ENCODE measurements around the gene UBAC2.
"Not testable (repeated sequence)": the region's sequence is repeated elsewhere in the genome, so short reads cannot be mapped to it uniquely, and the experiment has no call there.

Gene UBAC2

GRCh38 chr13:99393791-99394735, 193.4 kb downstream of the UBAC2 start:
- no peak for TF ChIP-seq ZNF274 (IDR thresholded peaks at IDR 0.05; ENCODE audit: low read depth, low read length)
- H3K4me3 ChIP-seq (ENCODE audit: low read length) = no peak overlapping the region

- TF ChIP-seq ZNF274 (IDR thresholded peaks at IDR 0.05; ENCODE audit: low read depth, low read length) = no peak
- no peak overlapping the region for H3K4me3 ChIP-seq (ENCODE audit: low read length)
Measured at GRCh38 chr13:99395436-99395835, 194.8 kb downstream of the UBAC2 start.

DNA sequence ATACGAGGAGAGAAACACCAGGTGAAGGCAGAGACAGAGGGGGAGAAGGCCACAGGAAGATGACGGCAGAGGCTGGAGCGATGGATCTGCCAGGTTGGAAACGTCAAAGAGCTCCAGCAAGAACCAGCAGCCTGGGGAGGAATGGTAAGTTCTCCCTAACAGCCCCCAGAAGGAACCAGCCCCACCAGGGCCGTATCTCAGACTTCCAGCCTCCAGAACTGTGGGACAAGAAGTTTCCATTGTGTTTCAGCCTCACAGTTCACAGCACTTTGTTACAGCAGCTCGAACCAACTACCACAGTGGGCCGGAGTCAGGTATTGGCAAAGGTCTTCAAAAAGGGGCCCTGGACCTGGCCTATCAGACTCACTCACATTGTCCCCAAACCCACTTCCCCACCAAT, 195.8 kb downstream of the UBAC2 start:
- no peak overlapping the region for H3K4me3 ChIP-seq (ENCODE audit: low read length)
- no peak for TF ChIP-seq ZNF274 (IDR thresholded peaks at IDR 0.05; ENCODE audit: low read depth, low read length)

DNA sequence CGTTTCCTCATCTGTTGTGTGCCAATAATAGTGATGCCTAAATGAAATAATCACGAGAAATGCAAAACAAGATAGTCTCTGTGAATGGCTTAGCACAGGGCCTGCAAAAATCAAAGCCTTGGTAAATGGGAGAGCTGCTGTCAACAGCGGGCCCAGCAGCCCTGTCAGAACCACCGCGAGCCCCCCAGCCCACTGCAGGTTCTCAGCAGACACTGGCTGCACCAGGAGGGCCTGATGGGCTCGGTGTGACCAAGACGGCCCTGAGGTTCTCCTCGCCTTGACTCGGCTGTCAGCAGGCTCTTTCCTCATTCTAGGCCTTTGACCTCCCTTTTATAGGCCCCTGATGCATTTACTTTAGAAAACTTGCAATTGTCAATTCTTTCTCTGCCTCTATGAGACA, 197.4 kb downstream of the UBAC2 start:
- TF ChIP-seq ZNF274 (IDR thresholded peaks at IDR 0.05; ENCODE audit: low read depth, low read length) = no peak
- H3K4me3 ChIP-seq (ENCODE audit: low read length) = no peak overlapping the region

- no peak for TF ChIP-seq ZNF274 (IDR thresholded peaks at IDR 0.05; ENCODE audit: low read depth, low read length)
- H3K4me3 ChIP-seq (ENCODE audit: low read length) = no peak overlapping the region
Measured at GRCh38 chr13:99398916-99399622, 198.4 kb downstream of the UBAC2 start.

GRCh38 chr13:99399623-99399974, 198.9 kb downstream of the UBAC2 start:
- H3K4me3 ChIP-seq (ENCODE audit: low read length) = no peak overlapping the region
- no peak for TF ChIP-seq ZNF274 (IDR thresholded peaks at IDR 0.05; ENCODE audit: low read depth, low read length)

GRCh38 chr13:99403458-99403971, 202.9 kb downstream of the UBAC2 start:
- TF ChIP-seq ZNF274 (IDR thresholded peaks at IDR 0.05; ENCODE audit: low read depth, low read length) = no peak

GRCh38 chr13:99404005-99404755, 203.5 kb downstream of the UBAC2 start:
- TF ChIP-seq ZNF274 (IDR thresholded peaks at IDR 0.05; ENCODE audit: low read depth, low read length) = no peak
- no peak overlapping the region for H3K4me3 ChIP-seq (ENCODE audit: low read length)

More at GRCh38 chr13:99403458-99403971, 202.9 kb downstream of the UBAC2 start:
- H3K4me3 ChIP-seq (ENCODE audit: low read length) = no peak overlapping the region

DNA sequence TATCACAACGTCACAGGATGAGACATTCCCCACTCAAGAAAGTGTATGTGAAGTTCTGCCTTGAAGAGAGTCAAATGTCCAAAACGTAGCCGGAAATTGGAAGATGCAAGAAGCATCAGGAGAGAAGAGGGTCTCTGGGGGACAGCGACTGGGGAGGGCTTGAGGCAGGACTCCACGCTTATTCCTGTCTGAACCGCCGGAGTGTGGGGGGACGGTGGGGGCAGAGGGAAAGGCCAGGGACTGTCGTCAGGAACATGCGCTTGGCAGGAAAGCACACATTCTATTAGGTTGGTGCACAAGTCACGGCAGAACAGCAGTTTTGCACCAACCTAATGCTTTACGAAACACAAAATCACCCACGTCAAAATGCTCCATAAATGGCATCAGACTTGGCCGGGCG, 205.3 kb downstream of the UBAC2 start:
- no peak overlapping the region for H3K4me3 ChIP-seq (ENCODE audit: low read length)
- no peak for TF ChIP-seq ZNF274 (IDR thresholded peaks at IDR 0.05; ENCODE audit: low read depth, low read length)

DNA sequence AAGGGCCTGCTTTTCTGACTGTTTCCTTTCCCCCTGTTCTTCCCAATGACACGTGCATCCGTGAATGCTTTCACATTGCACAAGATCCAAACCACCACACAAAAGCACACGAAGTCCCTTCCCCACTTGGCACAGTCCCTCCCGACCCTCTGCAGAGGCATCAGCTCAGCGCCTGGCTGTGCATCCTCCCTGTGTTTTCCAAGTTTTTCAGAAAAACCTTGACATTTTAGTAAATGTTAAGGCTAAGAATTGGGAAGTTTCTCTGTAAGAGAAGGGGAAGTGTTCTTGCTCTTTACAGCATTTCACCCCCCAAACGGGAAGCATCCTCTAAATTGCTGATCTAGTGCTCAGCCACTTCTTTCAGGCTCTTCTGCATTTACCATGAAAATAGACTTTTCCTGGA, 206.1 kb downstream of the UBAC2 start:
- TF ChIP-seq ZNF274 (IDR thresholded peaks at IDR 0.05; ENCODE audit: low read depth, low read length) = no peak
- no peak overlapping the region for H3K4me3 ChIP-seq (ENCODE audit: low read length)

DNA sequence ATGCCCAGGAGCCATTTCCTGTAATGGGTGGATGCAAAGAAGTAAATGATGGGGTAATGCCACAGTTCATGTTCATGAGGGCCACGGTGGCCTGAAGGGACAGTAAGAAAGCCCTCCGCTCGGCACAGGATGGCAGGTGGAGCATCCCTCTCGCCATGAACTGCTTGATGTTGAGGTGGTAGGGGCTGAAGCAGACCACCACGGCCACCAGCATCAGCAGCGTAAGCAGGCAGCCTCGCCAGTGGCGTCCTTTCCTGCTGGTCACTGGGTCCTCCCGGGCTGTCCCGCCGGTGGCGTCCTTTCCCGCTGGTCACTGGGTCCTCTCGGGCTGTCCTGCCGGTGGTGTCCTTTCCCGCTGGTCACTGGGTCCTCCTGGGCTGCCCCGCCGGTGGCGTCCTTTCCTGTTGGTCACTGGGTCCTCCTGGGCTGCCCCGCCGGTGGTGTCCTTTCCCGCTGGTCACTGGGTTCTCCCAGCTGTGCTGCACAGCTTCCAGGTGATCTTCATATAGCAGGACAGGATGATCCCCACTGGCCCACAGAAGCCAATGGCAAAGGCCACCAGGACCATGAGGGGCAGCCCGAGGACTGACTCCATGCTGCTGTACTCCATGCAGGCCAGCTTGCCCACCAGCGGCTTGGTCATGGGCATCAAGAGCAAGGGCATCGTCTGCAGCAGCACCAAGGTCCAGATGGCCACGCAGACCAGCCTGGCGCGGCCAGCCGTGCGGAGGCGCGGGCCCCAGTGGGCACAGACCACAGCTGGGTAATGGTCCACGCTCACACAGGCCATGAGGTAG, 207.4 kb downstream of the UBAC2 start:
- no peak overlapping the region for H3K4me3 ChIP-seq (ENCODE audit: low read length)
- no peak for TF ChIP-seq ZNF274 (IDR thresholded peaks at IDR 0.05; ENCODE audit: low read depth, low read length)

DNA sequence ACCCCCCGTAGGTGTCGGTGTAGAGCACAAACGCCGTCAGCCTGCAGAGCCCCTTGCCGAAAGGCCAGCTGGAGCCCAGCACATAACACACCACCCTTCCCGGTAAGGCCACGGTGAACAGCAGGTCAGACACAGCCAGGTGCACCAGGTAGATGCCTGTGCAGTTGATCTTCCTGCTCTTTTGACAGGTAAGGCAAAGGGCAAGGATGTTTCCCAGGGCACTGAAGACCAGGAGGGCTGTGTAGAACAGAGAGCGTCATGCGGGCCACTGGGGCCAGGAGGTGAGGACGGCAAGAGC, 208.0 kb downstream of the UBAC2 start:
- no peak for TF ChIP-seq ZNF274 (IDR thresholded peaks at IDR 0.05; ENCODE audit: low read depth, low read length)
- H3K4me3 ChIP-seq (ENCODE audit: low read length) = no peak overlapping the region

DNA sequence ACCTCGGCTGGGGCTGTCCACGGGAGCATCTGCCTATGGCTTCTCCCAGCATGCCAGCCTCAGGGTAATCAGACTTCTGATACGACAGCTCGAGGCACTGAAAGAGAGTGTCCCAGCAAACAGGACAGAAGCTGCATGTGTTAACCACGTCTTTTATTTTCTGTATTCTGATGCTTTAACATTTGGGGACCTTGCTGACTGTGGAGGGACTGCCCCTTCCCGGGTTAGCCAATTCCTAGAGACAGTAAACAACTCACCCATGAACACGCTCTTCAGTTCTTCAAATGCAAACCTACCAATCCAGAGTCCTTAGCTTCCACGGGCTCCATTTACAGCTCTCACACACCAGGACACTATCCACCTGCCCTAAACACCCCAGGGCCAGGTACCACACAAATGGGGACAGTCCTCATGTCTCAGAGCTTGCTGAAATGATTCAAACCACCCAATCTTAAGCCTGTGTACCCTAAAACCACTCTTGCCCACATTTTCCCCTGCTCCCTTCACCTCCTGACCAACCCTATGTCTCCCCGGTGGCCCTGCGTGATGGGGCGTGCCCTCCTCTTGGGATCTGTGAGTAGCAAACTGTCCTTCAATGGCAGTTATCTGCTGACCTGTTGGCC, 208.9 kb downstream of the UBAC2 start:
- H3K4me3 ChIP-seq (ENCODE audit: low read length) = not testable (repeated sequence)

DNA sequence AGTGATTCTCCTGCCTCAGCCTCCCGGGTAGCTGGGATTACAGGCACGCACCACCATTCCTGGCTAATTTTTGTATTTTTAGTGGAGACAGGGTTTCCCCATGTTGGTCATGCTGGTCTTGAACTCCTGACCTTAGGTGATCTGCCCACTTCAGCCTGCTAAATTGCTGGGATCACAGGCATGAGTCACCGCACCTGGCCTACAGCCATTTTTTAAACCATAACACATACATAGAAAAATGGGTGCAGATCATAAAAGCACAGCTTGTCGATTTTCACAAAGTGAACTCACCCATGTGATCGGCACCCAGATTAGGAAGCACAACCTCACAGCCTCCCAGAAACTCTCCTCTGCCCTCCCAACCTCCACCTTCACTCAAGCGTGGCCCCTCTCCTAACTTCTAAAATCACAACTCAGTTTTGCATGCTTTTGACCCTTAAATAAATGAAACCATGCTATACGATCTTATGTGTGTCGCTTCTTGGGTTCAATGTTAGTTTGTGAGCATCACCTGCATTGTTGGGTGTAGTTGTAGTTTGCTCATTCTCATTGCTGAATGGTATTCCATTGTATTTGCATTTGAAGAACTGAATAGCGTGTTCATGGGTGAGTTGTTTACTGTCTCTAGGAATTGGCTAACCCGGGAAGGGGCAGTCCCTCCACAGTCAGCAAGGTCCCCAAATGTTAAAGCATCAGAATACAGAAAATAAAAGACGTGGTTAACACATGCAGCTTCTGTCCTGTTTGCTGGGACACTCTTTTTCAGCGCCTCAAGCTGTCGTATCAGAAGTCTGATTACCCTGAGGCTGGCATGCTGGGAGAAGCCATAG, 210.2 kb downstream of the UBAC2 start:
- not testable (repeated sequence) for H3K4me3 ChIP-seq (ENCODE audit: low read length)
